HG02759 (cell line): ENCODE data around the gene ARPC5L.
"Not testable (repeated sequence)": the region's sequence is repeated elsewhere in the genome, so short reads cannot be mapped to it uniquely, and the experiment has no call there.

Source experiments
- ATAC-seq: cut with Tn5 transposase; IDR thresholded peaks from one replicate; pipeline ENCODE4 v1.9.1; 2021; ENCODE audit warnings: mild to moderate bottlenecking, moderate library complexity; ENCODE audit not compliant: unreplicated experiment

The ARPC5L gene

DNA sequence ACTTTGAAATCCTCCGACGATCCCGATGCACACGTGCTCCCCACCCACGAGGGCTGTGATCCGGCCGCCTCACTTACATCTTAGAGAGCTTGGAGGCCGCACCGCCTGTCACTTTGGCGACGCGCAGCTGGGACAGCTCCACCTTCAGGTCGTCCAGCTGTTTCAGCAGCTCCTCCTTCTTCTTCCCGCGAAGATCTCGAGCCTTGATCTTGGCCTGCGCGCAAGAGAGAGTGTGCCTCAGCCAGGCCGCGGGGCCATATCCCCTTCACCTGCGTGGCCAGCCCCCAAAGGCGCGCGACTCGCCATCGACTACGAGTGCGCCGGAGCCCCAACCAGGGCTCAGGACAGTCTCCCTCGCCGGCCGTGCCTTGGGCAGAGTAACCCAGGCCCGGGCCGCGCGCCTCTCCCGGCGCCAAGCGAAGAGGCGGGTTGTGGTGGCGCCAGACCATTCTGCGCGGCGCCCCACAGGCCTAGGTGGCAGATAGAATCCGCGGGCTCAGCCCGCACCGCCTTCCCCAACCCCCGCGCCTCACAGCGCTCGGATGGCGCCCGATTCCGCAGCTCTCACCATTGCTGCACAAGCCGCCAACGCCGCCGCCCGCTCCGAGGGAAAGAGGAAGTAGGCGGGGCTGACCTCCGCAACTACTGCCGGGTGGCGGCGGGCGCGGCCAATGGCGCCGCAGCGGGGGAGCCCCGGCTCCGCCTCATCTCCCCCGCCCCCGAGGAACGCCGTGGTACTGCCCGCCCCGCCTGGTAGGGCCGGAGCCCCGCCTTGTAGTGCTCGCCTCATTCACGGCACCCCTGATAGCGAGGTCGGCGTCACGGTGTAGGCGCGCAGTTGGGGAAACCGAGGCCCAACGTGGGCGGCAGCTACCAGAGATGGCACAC is at the start of gene ARPC5L, which contains the start of gene RPL35:
Gene ARPC5L, plus strand, starts transcription at position 789 of the 888 bp plus-strand sequence. CDS start 7,161 bp downstream, outside the sequence.
Gene RPL35, minus strand, starts transcription at position 616 of the 888 bp plus-strand sequence. Its CDS starts 45 bp downstream, at position 571.
- peak; percentile 93 for ATAC-seq

DNA sequence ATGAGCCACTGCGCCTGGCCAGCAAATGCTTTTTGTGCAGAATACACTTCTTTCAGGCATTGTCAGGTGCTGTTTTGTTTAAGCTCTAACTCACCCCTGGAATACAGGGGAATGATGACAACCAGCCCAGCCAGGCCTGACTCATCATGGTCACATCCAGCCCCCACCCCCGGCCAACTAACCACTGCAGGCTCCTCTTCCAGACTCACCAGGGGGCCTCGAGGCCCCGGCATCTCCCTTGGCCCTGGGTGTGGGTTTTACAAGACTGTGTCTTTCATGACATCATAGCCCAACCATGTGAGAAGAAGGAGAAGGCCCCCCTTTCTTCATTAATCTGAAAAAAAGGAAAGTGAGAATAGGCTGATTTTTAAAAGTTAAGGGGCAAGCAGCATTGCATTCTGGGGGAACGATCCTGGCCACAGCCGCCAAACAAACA is 49.5 kb upstream of the ARPC5L start:
- ATAC-seq = no peak

DNA sequence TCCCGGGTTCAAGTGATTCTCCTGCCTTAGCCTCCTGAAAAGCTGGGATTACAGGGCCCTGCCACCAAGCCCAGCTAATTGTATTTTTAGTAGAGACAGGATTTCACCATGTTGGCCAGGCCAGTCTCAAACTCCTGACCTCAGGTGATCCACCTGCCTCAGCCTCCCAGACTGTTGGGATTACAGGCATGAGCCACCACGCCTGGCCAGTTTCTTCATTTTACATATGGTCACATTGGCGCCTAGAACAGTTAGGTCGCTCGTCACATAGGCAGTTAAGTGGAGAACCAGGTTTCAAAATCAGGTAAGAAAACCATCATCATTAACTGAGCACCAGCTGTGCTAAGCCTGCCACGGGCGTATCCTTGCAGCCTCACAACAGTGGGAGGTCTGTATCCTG is 48.9 kb upstream of the ARPC5L start:
- ATAC-seq = no peak

DNA sequence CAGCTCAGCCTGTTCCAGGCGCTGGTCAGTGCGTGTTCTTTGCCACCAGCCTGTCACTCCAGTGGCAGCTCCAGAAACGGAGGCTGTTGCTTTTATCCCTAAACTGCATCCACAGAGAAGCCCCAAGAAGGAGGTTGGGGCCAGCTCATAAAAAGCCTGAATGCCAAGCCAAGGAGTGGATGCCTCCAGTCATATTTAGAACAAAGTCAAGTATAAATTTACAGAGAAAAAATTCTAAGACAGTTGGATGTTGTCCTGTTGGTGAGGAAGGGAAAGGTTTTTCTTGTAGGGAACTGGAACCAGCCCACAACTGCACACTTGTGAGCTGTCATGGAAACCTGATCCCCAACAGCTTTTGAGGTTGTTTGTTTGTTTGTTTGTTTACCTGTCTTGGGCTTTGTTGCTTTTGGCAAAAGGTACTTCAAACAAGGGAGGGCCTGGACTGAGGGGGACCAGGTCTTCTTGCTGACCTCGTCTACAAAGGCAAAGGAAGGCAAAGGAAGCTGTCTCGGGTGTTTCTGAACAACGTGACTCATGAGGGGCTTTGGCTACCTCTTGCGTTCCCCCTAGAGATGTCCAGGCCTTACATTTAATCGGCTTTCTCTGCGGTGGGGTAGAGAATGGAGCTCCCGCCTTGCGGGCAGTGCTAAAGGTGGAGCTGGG is 48.3 kb upstream of the ARPC5L start:
- no peak for ATAC-seq

DNA sequence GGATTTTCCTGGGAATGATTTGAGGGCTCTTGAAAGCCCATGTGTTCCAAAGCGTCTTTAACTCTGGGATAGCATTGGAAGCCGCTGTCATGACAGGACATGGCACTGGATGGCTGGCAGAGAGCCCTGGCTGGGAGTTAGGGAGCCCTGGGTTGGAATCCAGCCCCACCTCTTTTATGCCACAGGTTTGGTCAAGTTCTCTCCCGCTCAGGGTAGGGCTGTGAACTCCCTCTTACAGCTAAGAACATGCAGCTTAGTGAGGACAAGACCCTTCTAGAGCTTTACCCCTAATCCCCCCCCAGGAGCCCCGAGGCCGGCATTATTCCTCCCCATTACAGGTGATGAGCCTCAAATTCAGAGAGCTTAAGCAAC is 47.8 kb upstream of the ARPC5L start:
- no peak for ATAC-seq

DNA sequence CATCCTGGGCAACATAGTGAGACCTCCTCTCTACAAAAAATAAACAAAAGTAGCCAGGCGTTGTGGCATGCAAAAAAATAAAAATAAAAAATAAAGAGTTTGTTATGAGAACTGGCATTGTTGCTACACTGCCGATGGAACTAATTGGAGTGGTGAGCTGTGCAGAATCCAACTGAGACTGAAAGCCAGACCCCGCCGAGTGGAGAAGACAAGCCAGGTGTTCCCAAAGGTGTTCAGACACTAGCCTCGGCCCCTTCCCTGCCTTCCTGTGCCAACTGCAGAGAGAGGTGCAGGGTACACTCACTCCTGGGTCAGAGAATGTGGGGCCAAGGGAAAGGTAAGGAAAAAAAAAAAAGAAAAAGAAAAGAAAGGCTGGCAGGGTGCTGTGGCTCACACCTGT is 46.3 kb upstream of the ARPC5L start:
- ATAC-seq = no peak

DNA sequence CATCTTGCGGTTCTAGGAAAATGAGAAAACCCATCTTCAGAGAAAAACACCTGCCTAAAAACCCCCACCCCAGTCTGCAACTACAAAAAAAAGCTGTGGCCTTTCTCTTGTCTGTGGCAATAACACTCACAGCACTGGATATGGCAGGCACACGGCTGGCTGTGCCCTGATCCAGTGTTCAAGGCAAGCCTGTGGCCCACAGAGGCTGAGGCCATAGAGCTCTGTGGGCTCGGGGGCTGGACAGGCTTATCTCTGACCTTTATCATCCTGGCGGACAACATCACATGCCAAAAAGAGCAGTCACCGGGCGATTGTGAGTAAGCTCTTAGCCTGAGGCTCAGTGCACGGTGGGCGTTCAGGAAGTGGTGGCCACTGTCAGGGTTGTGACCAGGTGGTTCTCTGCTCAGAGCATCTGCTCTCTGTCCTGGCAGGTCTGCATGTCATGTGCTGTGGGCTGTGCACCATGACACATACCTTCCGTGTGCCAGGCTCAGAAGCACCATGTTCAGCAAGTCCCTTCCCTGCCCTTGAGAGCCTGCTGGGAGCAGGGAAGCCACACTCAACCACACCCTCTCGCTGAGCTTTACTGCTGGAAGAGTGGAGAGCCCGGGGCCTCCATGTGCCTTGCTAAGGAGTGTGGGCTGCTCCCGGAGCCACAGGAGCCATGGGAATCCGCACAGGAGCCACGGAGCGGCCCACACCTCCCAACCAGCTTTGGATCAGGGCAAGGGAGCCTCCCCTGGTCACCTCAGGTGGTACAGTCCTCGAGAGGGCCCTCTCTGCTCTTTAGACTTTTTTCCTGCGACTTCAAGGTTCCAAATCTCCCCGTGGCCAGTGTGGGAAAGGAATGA is 43.3 kb upstream of the ARPC5L start:
- no peak for ATAC-seq

DNA sequence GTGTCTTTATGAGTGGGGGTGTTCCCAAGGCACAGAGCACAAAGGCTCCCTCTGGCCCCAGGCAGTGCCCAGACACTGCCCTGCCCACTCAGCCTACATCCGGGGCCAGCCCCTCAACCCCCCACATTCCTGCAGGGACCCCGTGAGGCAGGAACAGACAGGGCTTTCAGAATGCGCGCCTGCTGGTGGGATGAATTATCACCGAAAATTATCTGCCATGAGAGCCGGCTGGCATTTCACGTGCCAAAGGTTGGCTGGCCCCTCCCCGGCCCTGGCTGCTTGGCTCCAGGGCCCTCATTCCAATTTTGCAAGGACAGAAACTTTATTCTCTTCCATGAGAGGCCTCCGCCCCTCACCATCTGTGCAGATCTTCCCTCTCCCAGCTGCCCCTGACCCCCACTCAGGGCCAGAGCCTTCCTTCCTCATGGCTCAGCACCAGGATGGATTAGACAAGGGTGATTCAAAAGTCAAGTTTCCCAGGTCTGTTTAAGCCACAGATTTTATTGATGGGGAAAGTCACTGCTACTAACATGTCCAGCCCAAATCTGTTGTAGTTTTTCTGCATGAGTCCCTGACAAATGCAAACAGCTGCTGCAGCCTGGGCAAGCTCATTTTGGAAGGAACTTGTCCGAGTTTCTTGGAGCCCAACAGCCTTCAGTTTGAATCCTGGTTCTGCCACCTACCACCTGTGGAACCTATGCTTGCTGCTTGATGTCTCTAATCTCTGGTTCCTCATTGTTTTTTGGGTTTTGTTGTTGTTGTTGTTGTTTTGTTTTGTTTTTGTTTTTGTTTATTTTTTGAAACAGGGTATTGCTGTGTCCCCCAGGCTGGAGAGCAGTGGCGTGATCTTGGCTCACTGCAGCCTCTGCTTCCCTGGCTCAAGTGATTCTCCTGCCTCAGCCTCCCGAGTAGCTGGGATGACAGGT is 41.0 kb upstream of the ARPC5L start:
- ATAC-seq = no peak

DNA sequence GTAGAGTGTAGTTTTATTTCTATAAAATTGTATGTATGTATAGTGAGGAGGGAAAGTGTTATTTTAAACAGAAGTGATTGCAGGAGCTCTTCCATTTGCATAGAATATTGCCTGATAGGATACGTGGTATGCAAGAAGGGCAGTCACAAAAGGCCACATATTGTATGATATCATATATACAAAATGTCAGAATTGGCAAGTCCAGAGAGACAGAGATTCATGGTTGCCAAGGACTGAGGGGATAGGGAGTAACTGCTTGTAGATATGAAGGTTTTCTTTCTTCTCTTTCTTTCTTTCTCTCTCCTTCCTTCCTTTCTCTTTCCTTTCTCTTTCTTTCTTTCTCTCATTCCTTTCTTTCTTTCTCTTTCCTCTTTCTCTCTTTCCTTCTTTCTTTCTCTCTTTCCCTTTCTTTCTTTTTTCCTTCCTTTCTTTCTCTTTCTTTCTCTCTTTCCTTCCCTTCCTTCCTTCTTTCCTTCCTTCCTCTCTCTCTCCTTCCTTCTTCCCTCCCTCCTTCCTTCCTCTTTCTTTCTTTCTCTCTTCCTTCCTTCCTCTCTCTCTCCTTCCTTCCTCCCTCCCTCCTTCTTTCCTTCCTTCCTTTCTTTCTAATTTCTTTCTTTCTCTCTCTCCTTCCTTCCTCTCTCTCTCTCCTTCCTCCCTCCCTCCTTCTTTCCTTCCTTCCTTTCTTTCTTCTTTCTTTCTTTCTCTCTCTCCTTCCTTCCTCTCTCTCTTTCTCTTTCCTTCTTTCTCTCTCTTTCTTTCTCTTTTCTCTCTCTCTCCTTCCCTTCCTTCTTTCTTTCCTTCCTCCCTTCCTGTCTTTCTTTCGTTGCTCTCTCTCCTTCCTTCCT is 33.2 kb upstream of the ARPC5L start:
- ATAC-seq = no peak

DNA sequence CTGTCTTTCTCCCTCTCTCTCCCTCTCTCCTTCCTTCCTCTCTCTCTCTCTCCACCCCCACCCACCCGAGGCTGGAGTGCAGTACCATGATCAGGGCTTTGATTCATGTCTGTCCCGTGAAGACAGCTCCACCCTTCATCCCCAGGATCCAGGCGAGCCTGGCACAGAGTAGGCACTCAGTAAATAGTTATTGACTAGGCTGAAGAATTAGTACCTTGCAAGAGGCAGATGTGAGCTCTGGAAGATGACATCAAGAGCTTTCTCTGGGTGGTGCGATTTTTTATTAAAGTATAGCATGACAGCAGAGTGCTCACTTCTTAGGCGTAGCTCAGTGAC is 32.6 kb upstream of the ARPC5L start:
- no peak for ATAC-seq

DNA sequence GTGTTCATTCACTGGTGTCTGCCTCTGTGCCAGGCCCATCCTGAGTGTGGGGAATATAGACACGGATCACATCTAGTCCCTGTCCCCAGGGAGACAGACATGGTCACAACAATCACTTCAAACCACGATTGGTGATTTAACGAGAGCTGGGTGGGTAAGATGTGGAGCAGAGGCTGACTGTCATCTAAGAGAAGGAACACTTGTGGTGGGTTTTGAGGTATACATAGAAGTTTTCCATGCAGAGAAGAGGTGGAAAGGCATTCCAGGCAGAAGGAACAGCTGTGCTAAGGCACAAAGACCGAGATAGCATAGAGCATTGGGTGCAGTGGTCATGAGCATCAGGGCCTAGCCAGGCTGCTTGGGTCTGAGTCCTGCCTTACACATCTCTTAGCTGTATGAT is 31.3 kb upstream of the ARPC5L start:
- no peak for ATAC-seq

DNA sequence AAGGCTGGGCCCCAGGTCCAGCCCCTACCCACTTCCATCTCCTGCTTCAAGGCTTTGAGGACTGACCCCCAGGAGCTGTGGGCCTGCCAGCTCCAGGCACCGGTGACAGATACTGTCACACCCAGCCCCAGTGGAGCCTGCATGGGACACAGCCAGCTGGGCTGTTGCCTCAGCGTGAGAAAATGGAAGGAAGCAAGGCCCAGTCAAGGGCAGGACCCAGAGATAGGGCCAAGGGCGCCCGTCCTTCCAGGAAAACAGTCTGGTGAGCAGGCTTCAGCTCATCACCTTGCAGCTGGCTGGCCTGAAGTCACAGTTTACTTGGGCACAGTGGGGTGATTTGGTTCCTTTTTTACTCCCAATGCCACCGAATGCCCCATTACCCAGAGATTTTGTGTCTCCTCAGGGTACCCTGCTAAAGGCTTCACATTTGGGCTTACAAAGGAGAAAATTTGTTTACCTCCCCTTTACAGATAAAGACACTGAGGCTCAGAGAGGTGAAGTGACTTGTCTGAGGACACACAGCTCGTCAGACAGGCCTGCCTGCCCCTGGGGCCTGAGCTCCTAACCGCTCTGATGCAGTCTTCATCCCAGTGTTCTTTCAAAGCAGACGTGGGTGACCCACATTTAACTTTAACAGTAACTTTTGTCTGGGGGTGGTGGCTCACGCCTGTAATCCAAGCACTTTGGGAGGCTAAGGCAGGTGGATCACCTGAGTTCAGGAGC is 30.1 kb upstream of the ARPC5L start:
- ATAC-seq = no peak

DNA sequence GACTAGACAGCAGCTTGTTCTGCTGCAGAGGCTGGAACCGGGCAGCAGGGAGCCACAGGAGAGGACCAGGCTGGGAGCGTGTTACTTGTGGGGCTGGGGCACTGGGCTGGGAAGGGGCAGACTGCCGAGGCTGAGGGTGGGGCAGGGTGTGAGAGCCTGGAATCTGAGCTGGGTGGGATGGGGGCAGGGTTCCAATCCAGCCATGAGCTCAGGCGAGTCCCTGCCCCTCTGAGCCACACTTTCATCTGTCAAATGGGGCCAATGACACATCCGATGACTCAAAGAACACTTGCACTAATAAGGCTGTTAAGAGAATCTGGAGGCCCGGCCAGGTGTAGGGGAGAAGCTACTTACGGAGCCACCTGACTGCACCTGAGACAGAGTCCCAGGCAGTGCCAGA is 27.3 kb upstream of the ARPC5L start:
- ATAC-seq = no peak

DNA sequence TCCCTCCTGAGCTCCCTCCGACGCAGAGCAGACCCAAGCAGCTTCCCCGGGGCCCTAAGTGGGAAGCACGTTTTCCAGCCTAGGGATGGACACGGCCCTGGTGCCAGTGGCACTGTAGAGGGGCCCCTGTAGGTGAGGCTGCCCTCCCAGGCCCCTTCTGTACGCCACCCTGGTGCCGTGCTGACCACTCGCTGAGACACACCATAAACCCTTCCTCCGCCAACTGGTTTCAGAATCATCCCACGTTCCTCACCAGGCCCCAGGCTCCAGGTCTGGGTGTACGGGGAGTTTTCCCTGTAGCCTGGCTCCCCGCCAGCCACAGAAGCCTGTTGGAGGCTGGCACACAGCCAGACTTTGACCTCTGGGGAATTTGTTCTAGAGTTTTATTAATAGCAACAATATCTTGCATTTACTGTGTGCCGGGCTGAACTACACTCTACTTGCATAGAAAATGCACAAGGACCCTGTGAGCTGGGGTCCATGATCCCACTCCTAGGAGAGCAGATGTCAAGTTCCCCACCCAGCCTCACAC is 26.8 kb upstream of the ARPC5L start:
- no peak for ATAC-seq

DNA sequence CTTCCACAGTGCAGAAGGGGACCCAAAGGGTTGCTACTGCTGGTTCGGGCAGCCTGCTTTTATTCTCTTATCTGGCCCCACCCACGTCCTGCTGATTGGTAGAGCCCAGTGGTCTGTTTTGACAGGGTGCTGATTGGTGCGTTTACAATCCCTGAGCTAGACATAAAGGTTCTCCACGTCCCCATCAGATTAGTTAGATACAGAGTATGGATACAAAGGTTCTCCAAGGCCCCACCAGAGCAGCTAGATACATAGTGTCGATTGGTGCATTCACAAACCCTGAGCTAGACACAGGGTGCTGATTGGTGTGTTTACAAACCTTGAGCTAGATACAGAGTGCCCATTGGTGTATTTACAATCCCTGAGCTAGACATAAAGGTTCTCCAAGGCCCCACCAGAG is 23.8 kb upstream of the ARPC5L start:
- ATAC-seq = not testable (repeated sequence)

DNA sequence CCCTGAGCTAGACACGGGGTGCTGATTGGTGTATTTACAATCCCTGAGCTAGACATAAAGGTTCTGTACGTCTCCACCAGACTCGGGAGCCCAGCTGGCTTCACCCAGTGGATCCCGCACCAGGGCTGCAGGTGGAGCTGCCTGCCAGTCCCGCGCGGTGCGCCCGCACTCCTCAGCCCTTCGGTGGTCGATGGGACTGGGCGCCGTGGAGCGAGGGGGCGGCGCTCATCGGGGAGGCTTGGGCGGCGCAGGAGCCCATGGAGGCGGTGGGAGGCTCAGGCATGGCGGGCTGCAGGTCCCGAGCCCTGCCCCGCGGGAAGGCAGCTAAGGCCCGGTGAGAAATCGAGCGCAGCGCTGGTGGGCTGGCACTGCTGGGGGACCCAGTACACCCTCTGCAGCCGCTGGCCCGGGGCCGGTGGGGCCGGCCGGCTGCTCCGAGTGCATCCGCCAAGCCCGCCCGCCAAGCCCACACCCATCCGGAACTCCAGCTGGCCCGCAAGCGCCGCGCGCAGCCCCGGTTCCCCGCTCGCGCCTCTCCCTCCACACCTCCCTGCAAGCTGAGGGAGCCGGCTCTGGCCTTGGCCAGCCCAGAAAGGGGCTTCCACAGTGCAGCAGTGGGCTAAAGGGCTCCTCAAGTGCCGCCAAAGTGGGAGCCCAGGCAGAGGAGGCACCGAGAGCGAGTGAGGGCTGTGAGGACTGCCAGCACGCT is 23.2 kb upstream of the ARPC5L start:
- not testable (repeated sequence) for ATAC-seq

DNA sequence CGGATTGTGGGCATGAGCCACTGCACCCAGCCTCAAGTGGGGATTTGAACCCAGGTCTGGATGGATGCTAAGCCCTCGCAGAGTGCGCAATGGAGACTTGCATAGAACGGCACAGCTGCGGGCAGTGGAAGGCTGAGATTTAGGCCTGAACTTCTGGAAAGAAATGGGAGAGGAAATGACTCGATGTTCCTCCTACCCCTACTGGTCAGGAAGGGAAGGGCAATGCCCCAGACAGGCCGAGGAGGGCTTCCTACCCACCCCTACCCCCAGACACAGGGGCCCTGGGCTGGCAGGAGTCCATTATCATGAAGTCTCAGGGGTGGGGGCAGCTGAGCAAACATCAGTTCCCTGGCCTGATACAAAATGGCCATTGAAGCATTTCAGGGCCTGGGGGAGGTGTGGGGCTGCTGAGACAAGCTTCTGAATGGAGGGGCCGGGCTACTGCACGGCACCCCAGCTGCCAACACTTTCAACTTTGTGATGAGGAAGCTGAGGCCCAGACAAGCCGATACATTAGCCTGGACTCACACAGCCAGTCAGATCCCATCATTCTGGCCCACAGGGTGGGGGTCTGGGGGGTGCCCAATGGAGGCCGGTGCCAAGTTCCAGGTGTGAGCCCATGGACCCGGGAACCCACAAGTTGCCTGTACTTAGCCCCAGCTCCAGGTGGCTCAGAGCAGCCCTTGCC is 22.2 kb upstream of the ARPC5L start:
- no peak for ATAC-seq
